GM19239 (cell line): ENCODE data around the gene NUMB.

Experiments
- DNase-seq: peaks from one replicate; pipeline ENCODE4 v3.0.0; 2011; ENCODE audit warnings: low spot score; ENCODE audit not compliant: insufficient read length
- FAIRE-seq: peaks from 2 replicates; lab custom pipeline; 2011; peaks lifted over from hg19 to GRCh38; lab: Jason Lieb, UNC

The NUMB gene

GRCh38 chr14:73466861-73467260, 8.5 kb upstream of the NUMB start:
- DNase-seq (no peak), FAIRE-seq (no peak)

DNA sequence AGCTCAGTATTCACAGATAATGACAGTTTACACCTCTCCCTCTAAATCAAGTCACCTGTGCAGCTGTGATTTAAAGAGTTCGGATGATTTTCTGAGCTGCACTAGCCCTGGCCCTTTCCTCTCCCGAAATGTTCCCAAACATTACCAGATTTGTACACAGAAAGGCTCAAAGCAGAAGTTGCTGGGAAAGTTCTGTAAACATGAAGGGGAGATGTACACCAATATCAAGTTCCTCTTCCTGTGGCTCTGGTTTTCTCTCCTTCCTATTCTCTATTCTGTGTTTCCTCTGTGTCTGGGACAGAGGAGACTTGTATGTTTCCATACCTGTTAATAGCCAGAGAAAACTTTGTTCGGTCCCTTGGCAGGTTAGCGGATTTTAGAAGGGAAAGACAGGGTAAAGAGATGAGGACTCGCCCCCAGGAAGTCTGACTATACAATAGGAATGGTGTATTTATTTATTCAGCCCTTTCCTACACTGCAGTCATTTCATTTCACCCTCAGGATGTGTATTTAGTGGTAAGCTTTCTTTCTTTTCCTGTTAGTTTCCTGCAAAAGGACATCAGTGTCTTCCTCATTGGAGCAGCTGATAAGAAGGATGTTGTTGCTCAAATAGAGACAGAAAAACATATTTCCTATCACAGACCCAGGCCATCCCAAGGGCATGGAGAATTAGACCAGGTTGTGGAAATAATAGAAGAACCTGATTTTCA, 7.6 kb upstream of the NUMB start:
- FAIRE-seq, result peak; percentile 45
- no peak for DNase-seq

DNA sequence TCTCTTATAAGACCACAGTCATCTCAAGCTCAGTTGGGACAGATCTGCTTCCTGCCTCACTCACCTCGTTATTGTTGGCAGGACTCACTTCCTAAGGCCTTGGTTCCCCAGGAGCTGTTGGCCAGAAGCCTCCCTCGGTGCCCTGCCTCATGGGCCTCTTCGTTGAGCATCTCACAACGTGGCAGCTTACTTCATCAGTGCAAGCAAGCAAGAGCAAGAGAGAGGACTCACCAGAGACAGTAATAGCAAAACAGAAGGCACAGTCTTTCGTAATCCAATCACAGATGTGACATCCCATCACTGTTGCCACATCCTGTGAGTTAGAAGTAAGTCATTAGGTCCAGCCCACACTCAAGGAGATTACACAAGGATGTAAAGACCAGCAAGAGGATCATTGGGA, 5.1 kb upstream of the NUMB start:
- DNase-seq (no peak), FAIRE-seq (peak; percentile 42)

- FAIRE-seq, result no peak
- no peak for DNase-seq
Observed at GRCh38 chr14:73462815-73463214, 4.5 kb upstream of the NUMB start.

GRCh38 chr14:73462048-73462715, 3.8 kb upstream of the NUMB start:
- no peak for FAIRE-seq
- DNase-seq, result no peak

GRCh38 chr14:73461478-73462047, 3.2 kb upstream of the NUMB start:
- DNase-seq (no peak), FAIRE-seq (no peak)

GRCh38 chr14:73460691-73461127, 2.4 kb upstream of the NUMB start:
- no peak for DNase-seq
- no peak for FAIRE-seq

GRCh38 chr14:73459959-73460358, 1.6 kb upstream of the NUMB start:
- FAIRE-seq, result no peak

GRCh38 chr14:73457924-73458182, 493 bp downstream of the NUMB start:
- FAIRE-seq, result no peak
- no peak for DNase-seq

More at GRCh38 chr14:73459959-73460358, 1.6 kb upstream of the NUMB start:
- no peak for DNase-seq

- DNase-seq, result no peak
- peak; percentile 90 for FAIRE-seq
Observed at GRCh38 chr14:73457041-73457923, 1.1 kb downstream of the NUMB start.

DNA sequence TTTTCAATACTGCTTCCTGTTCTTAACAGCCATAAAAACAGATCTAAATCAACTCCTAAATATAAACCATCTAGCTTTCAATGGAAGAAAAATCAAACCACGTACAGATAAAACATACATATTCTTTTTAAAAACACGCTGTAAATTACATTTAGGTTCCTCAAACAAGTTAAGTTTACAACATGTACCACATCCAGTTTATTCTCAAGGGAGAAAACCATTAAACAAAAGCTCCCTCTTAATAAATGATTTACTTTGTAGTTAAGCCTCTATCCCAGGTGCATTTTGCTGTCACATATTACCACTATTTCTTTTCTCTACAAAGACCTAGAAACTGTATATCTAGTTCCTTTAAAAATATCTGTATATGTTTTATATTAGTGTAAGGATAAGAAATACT, 3.1 kb downstream of the NUMB start:
- FAIRE-seq (peak; percentile 84), DNase-seq (no peak)

DNA sequence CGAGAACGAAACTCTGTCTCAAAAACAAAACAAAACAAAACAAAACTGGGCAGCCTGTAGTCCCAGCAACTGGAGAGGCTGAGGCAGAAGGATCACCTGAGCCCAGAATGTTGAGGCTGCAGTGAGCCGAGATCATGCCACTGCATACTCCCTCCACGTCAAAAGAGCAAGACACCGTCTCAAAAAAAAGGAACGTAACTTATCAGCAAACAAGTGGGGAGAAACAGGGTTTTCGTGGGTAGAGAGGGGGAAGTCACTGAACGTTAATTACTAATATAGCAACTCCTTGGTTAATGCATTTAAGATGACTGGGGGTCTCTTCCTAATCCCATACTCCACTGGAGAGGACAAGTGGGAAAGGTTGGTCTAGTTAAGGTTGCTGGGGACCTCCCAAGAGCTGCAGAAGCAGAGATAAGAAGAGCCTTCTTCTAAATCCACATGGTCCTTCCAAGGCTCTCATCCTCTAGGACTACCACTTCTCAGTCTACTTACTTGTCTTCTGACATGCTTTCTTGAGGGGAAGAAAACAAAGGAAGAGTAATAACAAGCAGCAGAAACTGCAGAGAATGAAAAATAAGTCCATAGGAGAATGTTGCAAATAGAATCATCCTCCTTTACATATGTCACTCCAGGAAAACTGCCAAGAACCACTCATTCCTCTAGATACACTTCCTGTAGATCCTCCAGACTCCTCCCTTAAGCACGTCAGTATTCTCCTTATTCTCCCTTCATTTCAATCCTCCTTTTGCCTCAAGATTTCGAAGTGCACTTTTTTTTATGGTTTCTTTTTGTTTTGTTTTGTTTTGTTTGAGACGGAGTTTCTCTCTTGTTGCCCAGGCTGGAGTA, 5.8 kb downstream of the NUMB start:
- DNase-seq (no peak), FAIRE-seq (peak; percentile 87)

DNA sequence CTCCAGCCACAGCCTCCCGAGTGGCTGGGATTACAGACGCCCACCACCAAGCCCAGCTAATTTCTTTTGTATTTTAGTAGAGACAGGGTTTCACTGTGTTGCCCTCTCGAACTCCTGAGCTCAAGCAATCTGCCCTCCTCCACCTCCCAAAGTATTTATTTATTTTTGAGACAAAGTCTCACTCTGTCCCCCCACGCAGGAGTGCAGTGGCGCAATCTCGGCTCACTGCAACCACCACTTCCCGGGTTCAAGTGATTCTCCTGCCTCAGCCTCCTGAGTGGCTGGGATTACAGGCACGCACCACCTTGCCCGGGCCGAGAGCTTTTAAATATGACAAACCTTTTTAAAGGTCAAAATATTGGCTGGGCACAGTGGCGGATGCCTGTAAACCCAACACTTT, 14.6 kb downstream of the NUMB start:
- FAIRE-seq, result no peak

DNA sequence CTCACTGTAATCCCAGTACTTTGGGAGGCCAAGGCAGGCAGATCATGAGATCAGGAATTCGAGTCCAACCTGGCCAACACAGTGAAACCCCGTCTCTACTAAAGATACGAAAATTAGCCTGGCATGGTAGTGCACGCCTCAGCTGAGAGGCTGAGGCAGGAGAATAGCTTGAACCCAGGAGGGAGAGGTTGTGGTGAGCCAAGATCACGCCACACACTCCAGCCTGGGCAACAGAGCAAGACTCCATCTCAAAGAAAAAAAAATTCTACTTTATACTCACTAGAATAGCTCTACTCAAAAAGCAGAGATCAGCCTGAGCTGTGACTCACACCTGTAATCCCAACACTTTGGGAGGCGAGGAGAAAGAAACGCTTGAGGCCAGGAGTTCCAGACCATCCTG, 17.1 kb downstream of the NUMB start:
- no peak for FAIRE-seq
- no peak for DNase-seq

More for the DNA sequence above, 14.6 kb downstream of the NUMB start:
- DNase-seq, result no peak

DNA sequence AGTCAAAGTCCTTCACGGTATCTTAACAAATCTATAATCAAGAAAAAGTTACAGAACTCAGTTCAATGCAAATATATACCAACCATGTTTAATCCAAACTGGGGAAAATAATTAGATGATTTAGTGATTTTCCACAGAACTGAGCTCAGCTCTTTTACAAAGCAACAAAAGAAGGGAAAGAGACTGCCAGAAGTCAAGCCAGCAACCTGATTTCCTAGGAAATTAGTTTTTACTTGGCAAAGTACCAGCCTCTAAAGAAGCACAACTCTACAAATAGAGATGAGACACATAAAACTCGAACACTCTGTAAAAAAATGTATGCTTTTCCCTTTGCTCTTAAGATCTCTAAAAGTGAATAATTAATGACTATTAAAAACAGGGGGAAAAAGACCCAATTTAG, 19.4 kb downstream of the NUMB start:
- no peak for FAIRE-seq
- DNase-seq, result no peak

DNA sequence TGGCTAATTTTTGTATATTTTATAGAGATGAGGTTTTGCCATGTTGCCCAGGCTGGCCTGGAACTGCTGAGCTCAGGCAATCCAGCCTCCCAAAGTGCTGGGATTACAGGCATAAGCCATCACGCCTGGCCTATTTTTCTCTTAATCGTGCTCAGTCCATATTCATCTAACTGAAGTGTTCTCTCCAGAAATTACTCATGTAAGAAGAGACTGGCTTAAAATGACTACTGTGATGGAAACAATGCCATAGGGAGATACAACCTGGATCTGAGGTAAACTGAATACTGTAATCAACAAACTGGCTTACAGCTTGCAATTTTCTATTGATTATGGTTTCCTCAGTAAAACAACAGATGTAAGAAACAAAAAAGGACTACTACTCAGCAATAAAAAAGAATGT, 21.1 kb downstream of the NUMB start:
- FAIRE-seq, result no peak
- DNase-seq, result no peak

DNA sequence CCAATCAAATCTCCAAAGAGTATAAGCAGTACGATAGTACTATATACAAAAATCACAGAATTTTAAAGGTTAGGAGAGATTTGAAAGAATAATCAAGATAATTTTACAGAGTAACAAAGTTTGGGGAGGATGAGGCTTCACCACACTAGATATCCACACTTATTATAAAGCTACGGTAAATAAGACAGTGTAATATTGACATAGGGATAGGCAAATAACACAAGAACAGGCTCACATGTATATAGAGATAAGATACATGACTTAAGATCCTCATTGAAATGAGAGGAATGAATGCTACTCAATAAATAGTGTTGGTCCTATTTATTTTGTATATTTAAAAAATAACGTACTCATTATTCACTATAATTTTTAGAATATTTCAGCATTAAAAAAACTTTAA, 26.2 kb downstream of the NUMB start:
- DNase-seq (no peak), FAIRE-seq (no peak)

GRCh38 chr14:73428353-73428824, 30.0 kb downstream of the NUMB start:
- DNase-seq (no peak), FAIRE-seq (peak; percentile 8)

GRCh38 chr14:73427516-73428264, 30.7 kb downstream of the NUMB start:
- no peak for DNase-seq
- FAIRE-seq, result no peak
